GM23338 (cell line): ENCODE results near the gene GTF2H4.

Experiments
- CREB1 ChIP-seq: fragments of 250-450 bp; sonication (Bioruptor Pico); IDR thresholded peaks from 2 replicates; pipeline ENCODE4 v1.5.0; 2020; ENCODE audit warnings: low read depth, mild to moderate bottlenecking, moderate library complexity
- CTCF ChIP-seq, 2 experiments: fragments of 200-600 bp in 1 of 2; sonication (generic) in 1 of 2; conservative IDR thresholded peaks; 2 replicates each; pipeline versions ENCODE4 v1.5.1 to v1.6.1; 2016 to 2017; ENCODE audit warnings: antibody characterized with exemption in 2 of 2, low read depth in 2 of 2, mild to moderate bottlenecking in 2 of 2, moderate library complexity in 1 of 2
- ETS1 ChIP-seq: IDR thresholded peaks from 2 replicates; pipeline ENCODE4 v1.6.1; 2016; ENCODE audit warnings: antibody characterized with exemption
- EZH2 ChIP-seq: fragments of 200-600 bp; sonication (generic); IDR thresholded peaks from one replicate; pipeline ENCODE4 v1.8.0; 2017; ENCODE audit warnings: antibody characterized with exemption, mild to moderate bottlenecking, low read depth; ENCODE audit not compliant: unreplicated experiment
- EZH2phosphoT487 ChIP-seq: fragments of 200-600 bp; sonication (generic); IDR thresholded peaks from one replicate; pipeline ENCODE4 v1.8.1; 2018; ENCODE audit warnings: antibody characterized with exemption; ENCODE audit not compliant: unreplicated experiment
- JUNB ChIP-seq: IDR thresholded peaks from one replicate; pipeline ENCODE4 v1.6.1; 2016; ENCODE audit warnings: antibody characterized with exemption; ENCODE audit not compliant: unreplicated experiment
- NANOG ChIP-seq: IDR thresholded peaks from 2 replicates; pipeline ENCODE4 v1.6.1; 2016; ENCODE audit warnings: antibody characterized with exemption, borderline replicate concordance
- POLR2AphosphoS5 ChIP-seq: IDR thresholded peaks from 2 replicates; pipeline ENCODE4 v1.6.1; 2016; ENCODE audit warnings: antibody characterized with exemption, low read depth
- REST ChIP-seq: IDR thresholded peaks from one replicate; pipeline ENCODE4 v1.6.1; 2018; ENCODE audit warnings: antibody characterized with exemption; ENCODE audit not compliant: unreplicated experiment
- STAT1 ChIP-seq: IDR thresholded peaks from one replicate; pipeline ENCODE4 v1.6.1; 2016; ENCODE audit warnings: antibody characterized with exemption; ENCODE audit not compliant: unreplicated experiment
- ZNF114 ChIP-seq: fragments of 250-450 bp; sonication (Bioruptor Pico); IDR thresholded peaks from 2 replicates; pipeline ENCODE4 v1.5.0; 2020; ENCODE audit warnings: mild to moderate bottlenecking, moderate library complexity
- ZNF331 ChIP-seq: fragments of 250-450 bp; sonication (Bioruptor Pico); IDR thresholded peaks from 2 replicates; pipeline ENCODE4 v1.5.0; 2020; ENCODE audit warnings: low read depth, mild to moderate bottlenecking, moderate library complexity
- TF ChIP-seq, protein P1 (sequence below): fragments of 250-450 bp; sonication (Bioruptor Pico); IDR thresholded peaks from 2 replicates; pipeline ENCODE4 v1.5.0; 2020; ENCODE audit warnings: mild to moderate bottlenecking, moderate library complexity

- no peak for TF ChIP-seq EZH2phosphoT487
- TF ChIP-seq POLR2AphosphoS5: no peak
- no peak for TF ChIP-seq CTCF (conservative IDR thresholded peaks at IDR 0.05; ENCODE audit: low read depth in 2 of 2)
- no peak for TF ChIP-seq REST
- no peak for TF ChIP-seq EZH2
- TF ChIP-seq CREB1: no peak
- no peak for TF ChIP-seq ETS1
- TF ChIP-seq ZNF331 (CRISPR knock-in tag): no peak
- TF ChIP-seq JUNB: no peak
- no peak for TF ChIP-seq STAT1
- no peak for TF ChIP-seq NANOG
- no peak for TF ChIP-seq ZNF114 (CRISPR knock-in tag)
- TF ChIP-seq, protein P1, sequence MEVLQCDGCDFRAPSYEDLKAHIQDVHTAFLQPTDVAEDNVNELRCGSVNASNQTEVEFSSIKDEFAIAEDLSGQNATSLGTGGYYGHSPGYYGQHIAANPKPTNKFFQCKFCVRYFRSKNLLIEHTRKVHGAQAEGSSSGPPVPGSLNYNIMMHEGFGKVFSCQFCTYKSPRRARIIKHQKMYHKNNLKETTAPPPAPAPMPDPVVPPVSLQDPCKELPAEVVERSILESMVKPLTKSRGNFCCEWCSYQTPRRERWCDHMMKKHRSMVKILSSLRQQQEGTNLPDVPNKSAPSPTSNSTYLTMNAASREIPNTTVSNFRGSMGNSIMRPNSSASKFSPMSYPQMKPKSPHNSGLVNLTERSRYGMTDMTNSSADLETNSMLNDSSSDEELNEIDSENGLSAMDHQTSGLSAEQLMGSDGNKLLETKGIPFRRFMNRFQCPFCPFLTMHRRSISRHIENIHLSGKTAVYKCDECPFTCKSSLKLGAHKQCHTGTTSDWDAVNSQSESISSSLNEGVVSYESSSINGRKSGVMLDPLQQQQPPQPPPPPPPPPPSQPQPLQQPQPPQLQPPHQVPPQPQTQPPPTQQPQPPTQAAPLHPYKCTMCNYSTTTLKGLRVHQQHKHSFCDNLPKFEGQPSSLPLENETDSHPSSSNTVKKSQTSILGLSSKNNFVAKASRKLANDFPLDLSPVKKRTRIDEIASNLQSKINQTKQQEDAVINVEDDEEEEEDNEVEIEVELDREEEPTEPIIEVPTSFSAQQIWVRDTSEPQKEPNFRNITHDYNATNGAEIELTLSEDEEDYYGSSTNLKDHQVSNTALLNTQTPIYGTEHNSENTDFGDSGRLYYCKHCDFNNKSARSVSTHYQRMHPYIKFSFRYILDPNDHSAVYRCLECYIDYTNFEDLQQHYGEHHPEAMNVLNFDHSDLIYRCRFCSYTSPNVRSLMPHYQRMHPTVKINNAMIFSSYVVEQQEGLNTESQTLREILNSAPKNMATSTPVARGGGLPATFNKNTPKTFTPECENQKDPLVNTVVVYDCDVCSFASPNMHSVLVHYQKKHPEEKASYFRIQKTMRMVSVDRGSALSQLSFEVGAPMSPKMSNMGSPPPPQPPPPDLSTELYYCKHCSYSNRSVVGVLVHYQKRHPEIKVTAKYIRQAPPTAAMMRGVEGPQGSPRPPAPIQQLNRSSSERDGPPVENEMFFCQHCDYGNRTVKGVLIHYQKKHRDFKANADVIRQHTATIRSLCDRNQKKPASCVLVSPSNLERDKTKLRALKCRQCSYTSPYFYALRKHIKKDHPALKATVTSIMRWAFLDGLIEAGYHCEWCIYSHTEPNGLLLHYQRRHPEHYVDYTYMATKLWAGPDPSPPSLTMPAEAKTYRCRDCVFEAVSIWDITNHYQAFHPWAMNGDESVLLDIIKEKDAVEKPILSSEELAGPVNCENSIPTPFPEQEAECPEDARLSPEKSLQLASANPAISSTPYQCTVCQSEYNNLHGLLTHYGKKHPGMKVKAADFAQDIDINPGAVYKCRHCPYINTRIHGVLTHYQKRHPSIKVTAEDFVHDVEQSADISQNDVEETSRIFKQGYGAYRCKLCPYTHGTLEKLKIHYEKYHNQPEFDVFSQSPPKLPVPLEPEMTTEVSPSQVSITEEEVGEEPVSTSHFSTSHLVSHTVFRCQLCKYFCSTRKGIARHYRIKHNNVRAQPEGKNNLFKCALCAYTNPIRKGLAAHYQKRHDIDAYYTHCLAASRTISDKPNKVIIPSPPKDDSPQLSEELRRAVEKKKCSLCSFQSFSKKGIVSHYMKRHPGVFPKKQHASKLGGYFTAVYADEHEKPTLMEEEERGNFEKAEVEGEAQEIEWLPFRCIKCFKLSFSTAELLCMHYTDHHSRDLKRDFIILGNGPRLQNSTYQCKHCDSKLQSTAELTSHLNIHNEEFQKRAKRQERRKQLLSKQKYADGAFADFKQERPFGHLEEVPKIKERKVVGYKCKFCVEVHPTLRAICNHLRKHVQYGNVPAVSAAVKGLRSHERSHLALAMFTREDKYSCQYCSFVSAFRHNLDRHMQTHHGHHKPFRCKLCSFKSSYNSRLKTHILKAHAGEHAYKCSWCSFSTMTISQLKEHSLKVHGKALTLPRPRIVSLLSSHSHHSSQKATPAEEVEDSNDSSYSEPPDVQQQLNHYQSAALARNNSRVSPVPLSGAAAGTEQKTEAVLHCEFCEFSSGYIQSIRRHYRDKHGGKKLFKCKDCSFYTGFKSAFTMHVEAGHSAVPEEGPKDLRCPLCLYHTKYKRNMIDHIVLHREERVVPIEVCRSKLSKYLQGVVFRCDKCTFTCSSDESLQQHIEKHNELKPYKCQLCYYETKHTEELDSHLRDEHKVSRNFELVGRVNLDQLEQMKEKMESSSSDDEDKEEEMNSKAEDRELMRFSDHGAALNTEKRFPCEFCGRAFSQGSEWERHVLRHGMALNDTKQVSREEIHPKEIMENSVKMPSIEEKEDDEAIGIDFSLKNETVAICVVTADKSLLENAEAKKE (CRISPR knock-in tag): no peak
Measured at GRCh38 chr6:30947231-30947630, 39.2 kb downstream of the GTF2H4 start.
